IPS-18c (cell line): ENCODE data around the gene WAC.
A peak's percentile ranks its signal among the peaks of the same experiment; 100 is the strongest.

Experiments used
- H3K4me3 ChIP-seq: 2 replicates; pipeline ENCODE4 v1.7.0; 2013; ENCODE audit warnings: low read depth, mild to moderate bottlenecking, low read length, moderate library complexity; ENCODE audit not compliant: insufficient read depth
- H3K9me3 ChIP-seq: one replicate; pipeline ENCODE4 v1.6.1; 2013; ENCODE audit warnings: mild to moderate bottlenecking, low read length, moderate library complexity; ENCODE audit not compliant: control insufficient read depth, insufficient read depth

The WAC gene

GRCh38 chr10:28668363-28669226, 135.7 kb downstream of the WAC start:
- H3K9me3 ChIP-seq, result no peaks in the 10 kb centered on the region
- peak overlapping the region; percentile 62 for H3K4me3 ChIP-seq

- Histone ChIP-seq H3K9me3 (no peaks in the 10 kb centered on the region), H3K4me3 (peak overlapping the region; percentile 62)
Observed at GRCh38 chr10:28669227-28670173, 136.6 kb downstream of the WAC start.
